ENCODE measurements around the gene IBA57. TPM values are rescaled to one million over a fixed set of nuclear protein-coding genes. Genes with fewer than 3 reads are reported as not detected.

IBA57 gene
- total RNA-seq = 10 to 100 TPM in 3 of 4 donors, 1 to 10 TPM in 1; 4.9 to 15.7 (median 12.3) TPM

DNA sequence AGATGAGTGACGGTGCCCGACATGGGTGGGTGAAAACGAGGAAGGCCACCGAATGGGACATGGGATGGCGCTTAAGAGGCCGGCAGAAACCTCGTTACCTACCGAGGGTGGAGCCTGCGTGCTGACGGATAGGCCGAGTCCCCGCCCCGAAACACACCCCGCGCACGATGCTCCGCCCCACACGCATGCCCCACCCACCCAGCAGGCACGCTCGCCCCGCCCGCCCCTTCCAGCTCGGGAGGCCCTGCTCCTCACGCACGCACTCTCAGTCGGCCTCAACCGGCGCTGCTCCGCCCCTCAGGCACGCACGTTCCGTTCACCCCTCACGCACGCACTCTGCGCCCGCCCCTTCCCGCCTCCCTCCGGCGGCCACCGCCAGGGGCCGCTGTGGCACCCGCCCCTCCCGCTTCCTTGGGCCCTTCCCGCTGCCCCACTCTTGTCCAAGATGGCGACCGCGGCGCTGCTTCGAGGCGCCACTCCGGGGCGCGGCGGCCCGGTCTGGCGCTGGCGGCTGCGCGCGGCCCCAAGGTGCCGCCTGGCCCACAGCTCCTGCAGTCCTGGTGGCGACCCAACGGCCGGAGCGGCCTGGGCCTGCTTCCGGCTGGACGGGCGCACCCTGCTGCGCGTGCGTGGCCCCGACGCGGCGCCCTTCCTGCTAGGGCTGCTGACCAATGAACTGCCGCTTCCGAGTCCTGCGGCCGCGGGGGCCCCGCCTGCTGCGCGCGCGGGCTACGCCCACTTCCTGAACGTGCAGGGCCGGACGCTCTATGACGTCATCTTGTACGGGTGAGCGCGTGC, at the start of gene IBA57:
Gene IBA57, plus strand, starts transcription at position 433 of the 798 bp plus-strand sequence. Its CDS starts 13 bp downstream, at position 446.
- ATAC-seq = peak; percentile 78 to 80
- intact Hi-C loops (cut with DNase I; ENCODE audit: low total_unique reads) (loop anchor here (1.0 kb wide), 4 partner anchors 25 to 83 kb away; partner anchors contain the start of genes ARF1 and GUK1), in situ Hi-C loops (cut with MboI; ENCODE audit: low sequenced_read_pairs in 4 of 4) (no loop called here)
- Histone ChIP-seq H3K4me1 (peaks cover 31 to 39% of the 10 kb centered on the region in 2 donors), H3K27ac (peak within 1 kb of the TSS; percentile 97 to 100 (median 99)), H3K27me3 (no peaks in the 10 kb centered on the region), H3K9me3 (no peaks in the 10 kb centered on the region), H3K36me3 (no peaks in the 10 kb centered on the region), H3K4me3 (peak within 1 kb of the TSS; percentile 64 to 96 (median 66))
- TF ChIP-seq, protein P1, sequence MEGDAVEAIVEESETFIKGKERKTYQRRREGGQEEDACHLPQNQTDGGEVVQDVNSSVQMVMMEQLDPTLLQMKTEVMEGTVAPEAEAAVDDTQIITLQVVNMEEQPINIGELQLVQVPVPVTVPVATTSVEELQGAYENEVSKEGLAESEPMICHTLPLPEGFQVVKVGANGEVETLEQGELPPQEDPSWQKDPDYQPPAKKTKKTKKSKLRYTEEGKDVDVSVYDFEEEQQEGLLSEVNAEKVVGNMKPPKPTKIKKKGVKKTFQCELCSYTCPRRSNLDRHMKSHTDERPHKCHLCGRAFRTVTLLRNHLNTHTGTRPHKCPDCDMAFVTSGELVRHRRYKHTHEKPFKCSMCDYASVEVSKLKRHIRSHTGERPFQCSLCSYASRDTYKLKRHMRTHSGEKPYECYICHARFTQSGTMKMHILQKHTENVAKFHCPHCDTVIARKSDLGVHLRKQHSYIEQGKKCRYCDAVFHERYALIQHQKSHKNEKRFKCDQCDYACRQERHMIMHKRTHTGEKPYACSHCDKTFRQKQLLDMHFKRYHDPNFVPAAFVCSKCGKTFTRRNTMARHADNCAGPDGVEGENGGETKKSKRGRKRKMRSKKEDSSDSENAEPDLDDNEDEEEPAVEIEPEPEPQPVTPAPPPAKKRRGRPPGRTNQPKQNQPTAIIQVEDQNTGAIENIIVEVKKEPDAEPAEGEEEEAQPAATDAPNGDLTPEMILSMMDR (IDR thresholded peaks at IDR 0.05 in 4 of 5, conservative IDR thresholded peaks at IDR 0.05 in 1 of 5) = peak; percentile 89 to 100 (median 99)
- TF ChIP-seq POLR2A (IDR thresholded peaks at IDR 0.05) = peak; percentile 96 to 97
- peak; percentile 99 for DNase-seq

DNA sequence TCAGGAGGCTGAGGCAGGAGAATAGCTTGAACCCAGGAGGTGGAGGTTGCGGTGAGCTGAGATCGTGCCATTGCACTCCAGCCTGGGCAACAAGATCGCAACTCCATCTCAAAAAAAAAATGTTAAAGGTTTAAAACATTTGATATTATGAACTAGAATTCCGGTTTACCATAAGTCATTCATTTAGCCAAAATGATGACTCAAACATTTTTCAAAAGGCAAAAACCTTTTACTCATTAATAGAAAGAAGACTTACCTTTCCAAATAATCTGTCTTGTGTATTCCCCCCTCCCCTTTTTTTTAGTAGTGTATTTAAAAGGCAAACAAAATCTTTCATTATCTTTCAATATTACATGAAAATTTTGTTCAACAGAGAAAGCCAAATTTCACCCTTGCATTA, 48.3 kb upstream of the IBA57 start:
- Histone ChIP-seq H3K27ac (no peak overlapping the region), H3K4me1 (no peaks in the 10 kb centered on the region), H3K27me3 (no peaks in the 10 kb centered on the region), H3K36me3 (no peaks in the 10 kb centered on the region), H3K9me3 (no peaks in the 10 kb centered on the region), H3K4me3 (no peak overlapping the region)
- intact Hi-C loops (cut with DNase I; ENCODE audit: low total_unique reads) = no loop called here
- no peak for TF ChIP-seq POLR2A (IDR thresholded peaks at IDR 0.05)
- TF ChIP-seq, protein P1 (IDR thresholded peaks at IDR 0.05 in 4 of 5, conservative IDR thresholded peaks at IDR 0.05 in 1 of 5) = no peak
- DNase-seq (no peak), ATAC-seq (no peak)
- in situ Hi-C loops (cut with MboI; ENCODE audit: low sequenced_read_pairs in 4 of 4) = no loop called here

- DNase-seq = no peak
- no peak for ATAC-seq
- Histone ChIP-seq H3K4me3 (no peak overlapping the region), H3K4me1 (no peaks in the 10 kb centered on the region), H3K27ac (no peak overlapping the region), H3K9me3 (no peaks in the 10 kb centered on the region), H3K27me3 (no peaks in the 10 kb centered on the region), H3K36me3 (no peaks in the 10 kb centered on the region)
- TF ChIP-seq, protein P1 (IDR thresholded peaks at IDR 0.05 in 4 of 5, conservative IDR thresholded peaks at IDR 0.05 in 1 of 5) = no peak
- TF ChIP-seq POLR2A (IDR thresholded peaks at IDR 0.05) = no peak
- in situ Hi-C loops (cut with MboI; ENCODE audit: low sequenced_read_pairs in 4 of 4) = no loop called here
- intact Hi-C loops (cut with DNase I; ENCODE audit: low total_unique reads) = no loop called here
Observed at GRCh38 chr1:228118040-228118439, 47.6 kb upstream of the IBA57 start.

GRCh38 chr1:228120351-228120750, 45.3 kb upstream of the IBA57 start:
- TF ChIP-seq POLR2A (IDR thresholded peaks at IDR 0.05) = no peak
- TF ChIP-seq, protein P1 (IDR thresholded peaks at IDR 0.05 in 4 of 5, conservative IDR thresholded peaks at IDR 0.05 in 1 of 5) = no peak
- H3K27me3 ChIP-seq = no peaks in the 10 kb centered on the region
- ATAC-seq (no peak), DNase-seq (no peak)
- H3K27ac ChIP-seq = no peak overlapping the region
- intact Hi-C loops (cut with DNase I; ENCODE audit: low total_unique reads) (no loop called here), in situ Hi-C loops (cut with MboI; ENCODE audit: low sequenced_read_pairs in 4 of 4) (no loop called here)
- H3K36me3 ChIP-seq = no peaks in the 10 kb centered on the region
- H3K4me3 ChIP-seq = no peak overlapping the region
- H3K4me1 ChIP-seq = no peaks in the 10 kb centered on the region
- no peaks in the 10 kb centered on the region for H3K9me3 ChIP-seq
